Duodenal mucosa (tissue), 2 donors: ENCODE data around the gene ZNF830.

Experiments
- H3K27ac ChIP-seq: one replicate; pipeline ENCODE4 v1.7.0; 2013; ENCODE audit warnings: low read depth, low read length
- H3K27me3 ChIP-seq, 2 donors: one replicate each; pipeline ENCODE4 v1.7.0; 2013; ENCODE audit warnings: low read length in 2 of 2, control low read depth in 1 of 2; ENCODE audit not compliant: insufficient read depth in 2 of 2, control insufficient read depth in 1 of 2
- H3K36me3 ChIP-seq, 2 donors: one replicate each; pipeline ENCODE4 v1.7.0; 2013; ENCODE audit warnings: low read length in 2 of 2, control low read depth in 1 of 2; ENCODE audit not compliant: insufficient read depth in 2 of 2, control insufficient read depth in 1 of 2
- H3K4me1 ChIP-seq, 2 donors: one replicate each; pipeline ENCODE4 v1.7.0; 2013; ENCODE audit warnings: low read length in 2 of 2, control low read depth in 1 of 2; ENCODE audit not compliant: insufficient read depth in 2 of 2, control insufficient read depth in 1 of 2
- H3K4me3 ChIP-seq, 2 donors: one replicate each; pipeline ENCODE4 v1.7.0; 2013; ENCODE audit warnings: low read length in 2 of 2, low read depth in 1 of 2
- H3K9ac ChIP-seq, 2 donors: one replicate each; pipeline ENCODE4 v1.7.0; 2013; ENCODE audit warnings: low read length in 2 of 2, low read depth in 1 of 2
- H3K9me3 ChIP-seq, 2 donors: one replicate each; pipeline ENCODE4 v1.7.0; 2013; ENCODE audit warnings: low read length in 2 of 2, control low read depth in 1 of 2; ENCODE audit not compliant: control insufficient read depth in 1 of 2

Gene ZNF830

GRCh38 chr17:34974794-34975785 is 13.8 kb downstream of the ZNF830 start:
- Histone ChIP-seq H3K36me3 (no peaks in the 10 kb centered on the region), H3K27me3 (no peaks in the 10 kb centered on the region), H3K4me3 (no peak overlapping the region), H3K9me3 (no peaks in the 10 kb centered on the region), H3K27ac (no peak overlapping the region), H3K9ac (no peak overlapping the region), H3K4me1 (peaks cover 0 to 8% of the 10 kb centered on the region in 2 donors)

DNA sequence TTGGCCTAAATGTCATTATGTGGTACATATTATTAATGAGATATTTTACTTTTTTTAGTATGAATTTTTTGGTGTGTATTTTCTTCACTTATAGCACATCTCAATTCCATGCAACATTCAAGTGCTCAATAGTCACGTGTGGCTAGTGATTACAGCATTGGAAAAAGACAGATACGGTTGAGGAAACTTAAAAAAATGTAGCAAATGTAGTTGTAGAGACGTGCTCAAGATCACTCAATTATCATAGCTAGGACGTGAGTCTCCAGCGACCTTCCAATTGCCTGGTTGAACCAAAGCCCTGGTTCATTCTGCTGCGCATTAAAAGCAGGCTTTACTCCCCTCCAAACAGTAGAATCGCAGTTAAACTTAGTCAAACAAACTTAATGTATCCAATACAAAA is 17.8 kb downstream of the ZNF830 start:
- Histone ChIP-seq H3K9ac (peak overlapping the region in 1 of 2 donors; percentile 83), H3K4me3 (no peak overlapping the region), H3K4me1 (peaks cover 11 to 17% of the 10 kb centered on the region in 2 donors), H3K9me3 (no peaks in the 10 kb centered on the region), H3K27ac (no peak overlapping the region), H3K36me3 (peaks cover 0 to 3% of the 10 kb centered on the region in 2 donors), H3K27me3 (no peaks in the 10 kb centered on the region)

- Histone ChIP-seq H3K9me3 (no peaks in the 10 kb centered on the region), H3K4me3 (peak overlapping the region; percentile 74 to 85), H3K4me1 (peaks cover 11 to 17% of the 10 kb centered on the region in 2 donors), H3K27ac (peak overlapping the region; percentile 37), H3K9ac (peak overlapping the region; percentile 16 to 83), H3K36me3 (peaks cover 0 to 7% of the 10 kb centered on the region in 2 donors), H3K27me3 (no peaks in the 10 kb centered on the region)
Measured at GRCh38 chr17:34979650-34980352, 18.5 kb downstream of the ZNF830 start.

DNA sequence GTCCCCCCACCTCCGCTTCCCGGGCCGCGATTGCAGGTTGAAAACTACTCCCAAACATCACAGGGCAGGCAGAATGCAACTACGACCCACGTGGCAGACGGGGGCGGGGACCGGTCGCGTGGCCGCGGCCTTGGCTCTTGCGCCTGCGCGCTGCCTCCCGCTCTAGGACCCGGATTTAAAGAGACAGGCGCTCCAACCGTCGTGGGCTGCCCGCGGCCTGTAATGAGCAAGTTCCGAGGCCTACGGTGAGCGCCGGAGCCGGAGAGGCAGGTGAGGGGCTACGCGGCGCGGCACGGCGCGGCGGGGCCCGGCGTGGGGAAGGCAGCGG is 19.0 kb downstream of the ZNF830 start, which contains the start of gene LIG3:
LIG3 (plus strand) TSS at position 160 of the 328 bp plus-strand sequence. CDS start 2,494 bp downstream, outside the sequence.
- H3K4me3 ChIP-seq, result peak within 1 kb of the TSS; percentile 74 to 85
- H3K36me3 ChIP-seq, result peaks cover 0 to 7% of the 10 kb centered on the region in 2 donors
- H3K27ac ChIP-seq, result peak within 1 kb of the TSS; percentile 94
- peaks cover 11 to 17% of the 10 kb centered on the region in 2 donors for H3K4me1 ChIP-seq
- peak within 1 kb of the TSS; percentile 83 to 86 for H3K9ac ChIP-seq
- no peaks in the 10 kb centered on the region for H3K9me3 ChIP-seq
- no peaks in the 10 kb centered on the region for H3K27me3 ChIP-seq

GRCh38 chr17:34980681-34981537 is 19.6 kb downstream of the ZNF830 start:
- Histone ChIP-seq H3K9me3 (no peaks in the 10 kb centered on the region), H3K9ac (peak overlapping the region; percentile 83 to 86), H3K27ac (peak overlapping the region; percentile 94), H3K27me3 (no peaks in the 10 kb centered on the region), H3K36me3 (peaks cover 0 to 11% of the 10 kb centered on the region in 2 donors), H3K4me3 (peak overlapping the region; percentile 74 to 85), H3K4me1 (peaks cover 11 to 17% of the 10 kb centered on the region in 2 donors)

DNA sequence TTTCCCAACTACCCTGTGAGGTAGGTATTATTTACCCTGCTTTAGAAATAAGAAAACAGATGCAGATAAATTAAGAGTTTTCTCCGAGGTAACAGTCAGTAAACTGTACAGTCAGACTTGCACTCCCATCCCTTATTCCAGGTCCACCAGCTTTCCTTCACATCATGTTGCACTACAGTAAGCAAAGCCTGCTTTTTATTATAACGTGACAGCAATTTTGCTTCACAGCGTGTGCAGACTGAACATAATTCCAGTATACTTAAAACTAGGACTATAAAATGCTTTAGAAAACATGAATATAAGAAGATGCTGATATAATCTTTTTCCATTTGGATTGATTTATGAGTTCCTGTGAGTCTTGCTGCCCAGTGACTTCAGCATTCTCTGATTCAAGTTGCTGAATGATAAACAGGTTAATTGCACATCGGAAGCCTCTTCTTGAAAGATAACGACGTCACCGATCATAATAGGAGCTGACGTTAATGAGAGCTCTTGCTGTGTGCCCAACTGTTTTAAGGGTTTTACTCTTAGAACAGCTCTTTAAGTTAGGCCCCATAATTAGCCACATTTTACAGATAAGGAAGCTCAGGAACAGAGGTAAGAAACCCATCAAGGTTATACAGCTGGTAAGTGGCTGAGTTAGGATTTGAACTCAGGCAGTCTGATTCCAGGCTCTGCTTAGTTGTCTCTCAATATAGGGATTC is 20.4 kb downstream of the ZNF830 start:
- Histone ChIP-seq H3K27ac (peak overlapping the region; percentile 94), H3K4me1 (peaks cover 11 to 17% of the 10 kb centered on the region in 2 donors), H3K36me3 (peaks cover 0 to 18% of the 10 kb centered on the region in 2 donors), H3K9me3 (no peaks in the 10 kb centered on the region), H3K4me3 (peak overlapping the region; percentile 74 to 85), H3K27me3 (no peaks in the 10 kb centered on the region), H3K9ac (peak overlapping the region; percentile 83 to 86)

DNA sequence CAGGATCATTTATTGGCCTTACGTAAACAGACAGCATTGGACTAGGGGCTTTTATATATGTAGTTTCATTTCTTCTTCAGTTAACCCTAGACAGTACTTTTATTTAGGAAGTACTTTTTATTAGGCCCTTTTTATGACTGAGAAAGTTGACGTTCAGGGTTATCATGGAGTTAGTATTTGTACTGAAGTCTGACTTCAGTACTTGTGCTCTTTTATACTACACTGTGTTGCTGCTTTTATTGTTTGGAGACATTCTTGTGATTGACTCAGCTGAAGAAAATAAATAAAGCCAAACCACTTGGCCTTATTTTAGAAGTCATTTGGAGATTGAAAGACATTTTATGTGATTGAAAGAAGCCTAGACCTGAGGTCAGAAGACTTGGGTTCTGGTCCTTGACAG is 25.9 kb downstream of the ZNF830 start:
- no peaks in the 10 kb centered on the region for H3K9me3 ChIP-seq
- peaks cover 4 to 11% of the 10 kb centered on the region in 2 donors for H3K4me1 ChIP-seq
- H3K27ac ChIP-seq, result no peak overlapping the region
- no peaks in the 10 kb centered on the region for H3K27me3 ChIP-seq
- H3K9ac ChIP-seq, result no peak overlapping the region
- peaks cover 4 to 45% of the 10 kb centered on the region in 2 donors for H3K36me3 ChIP-seq
- no peak overlapping the region for H3K4me3 ChIP-seq

GRCh38 chr17:34988644-34989043 is 27.3 kb downstream of the ZNF830 start:
- H3K27me3 ChIP-seq, result no peaks in the 10 kb centered on the region
- H3K9me3 ChIP-seq, result no peaks in the 10 kb centered on the region
- H3K4me3 ChIP-seq, result no peak overlapping the region
- H3K9ac ChIP-seq, result no peak overlapping the region
- peaks cover 5 to 56% of the 10 kb centered on the region in 2 donors for H3K36me3 ChIP-seq
- no peak overlapping the region for H3K27ac ChIP-seq
- H3K4me1 ChIP-seq, result peaks cover 4 to 11% of the 10 kb centered on the region in 2 donors

- H3K36me3 ChIP-seq, result peaks cover 13 to 59% of the 10 kb centered on the region in 2 donors
Measured at GRCh38 chr17:34989473-34989872, 28.1 kb downstream of the ZNF830 start.

More at GRCh38 chr17:34989473-34989872, 28.1 kb downstream of the ZNF830 start:
- Histone ChIP-seq H3K27me3 (no peaks in the 10 kb centered on the region), H3K9ac (no peak overlapping the region), H3K9me3 (no peaks in the 10 kb centered on the region), H3K4me3 (no peak overlapping the region), H3K4me1 (peaks cover 4 to 11% of the 10 kb centered on the region in 2 donors), H3K27ac (no peak overlapping the region)
